ENCODE data around the gene NPBWR2. TPM values are rescaled to one million over a fixed set of nuclear protein-coding genes. Genes with fewer than 3 reads are reported as not detected.

Gene NPBWR2
- total RNA-seq, 1 experiment from 2014 or later, result not detected

DNA sequence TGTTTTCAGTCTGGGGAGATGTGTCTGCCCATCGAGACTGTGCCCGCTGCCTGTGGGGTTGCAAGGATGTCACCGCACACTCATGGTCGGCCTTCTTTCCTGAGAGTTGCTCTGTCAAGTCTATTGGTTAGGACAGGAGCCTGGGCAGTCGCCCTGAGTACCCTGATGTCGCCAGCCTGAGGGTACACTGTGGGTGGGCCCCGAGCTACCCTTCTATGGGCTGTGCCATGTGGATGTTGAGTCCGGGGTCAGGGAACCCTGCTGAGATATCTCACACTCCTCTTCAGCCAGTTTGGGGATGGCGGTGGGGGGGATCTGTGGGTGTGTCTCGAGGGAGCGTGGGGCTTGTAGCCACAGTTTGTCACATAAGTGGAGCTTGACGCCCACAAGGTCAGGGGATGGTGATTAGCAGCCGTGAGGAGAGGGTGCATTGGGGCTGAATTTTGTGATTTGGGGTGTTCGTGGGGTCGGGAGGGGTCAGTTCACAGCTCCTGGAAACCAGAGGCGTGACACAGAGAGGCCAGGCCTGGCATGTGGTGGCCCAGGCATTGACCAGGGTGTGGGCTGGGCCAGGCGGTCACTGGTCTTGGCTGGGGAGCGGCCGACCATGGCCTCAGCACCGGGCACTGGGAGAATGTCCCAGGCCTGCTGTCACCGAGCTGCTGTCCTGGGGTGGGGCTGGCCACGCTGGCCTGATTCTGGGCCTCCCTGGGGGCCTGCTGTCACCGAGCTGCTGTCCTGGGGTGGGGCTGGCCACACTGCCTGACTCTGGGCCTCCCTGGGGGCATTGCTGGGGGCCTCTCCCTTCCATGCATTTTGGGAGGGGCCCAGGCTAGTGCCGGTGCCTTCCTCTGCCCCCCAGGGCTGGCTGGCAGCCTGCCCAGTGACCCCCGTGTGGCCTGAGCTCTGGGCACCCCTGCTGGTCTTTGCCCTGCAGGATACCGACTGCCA lies 1.6 kb upstream of the NPBWR2 start (continued):
- TF ChIP-seq, protein P1, sequence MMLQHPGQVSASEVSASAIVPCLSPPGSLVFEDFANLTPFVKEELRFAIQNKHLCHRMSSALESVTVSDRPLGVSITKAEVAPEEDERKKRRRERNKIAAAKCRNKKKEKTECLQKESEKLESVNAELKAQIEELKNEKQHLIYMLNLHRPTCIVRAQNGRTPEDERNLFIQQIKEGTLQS (IDR thresholded peaks at IDR 0.05), result no peak
- TF ChIP-seq REST (IDR thresholded peaks at IDR 0.05; ENCODE audit: low read depth), result no peak
- TF ChIP-seq CEBPB (IDR thresholded peaks at IDR 0.05; ENCODE audit: low read depth), result no peak
- no peak for TF ChIP-seq POLR2A (IDR thresholded peaks at IDR 0.05; ENCODE audit: borderline replicate concordance, extremely low read depth, insufficient read depth, insufficient read length)
- no peak for TF ChIP-seq ZFX (IDR thresholded peaks at IDR 0.05)
- TF ChIP-seq RAD21 (IDR thresholded peaks at IDR 0.05; ENCODE audit: low read depth), result no peak

DNA sequence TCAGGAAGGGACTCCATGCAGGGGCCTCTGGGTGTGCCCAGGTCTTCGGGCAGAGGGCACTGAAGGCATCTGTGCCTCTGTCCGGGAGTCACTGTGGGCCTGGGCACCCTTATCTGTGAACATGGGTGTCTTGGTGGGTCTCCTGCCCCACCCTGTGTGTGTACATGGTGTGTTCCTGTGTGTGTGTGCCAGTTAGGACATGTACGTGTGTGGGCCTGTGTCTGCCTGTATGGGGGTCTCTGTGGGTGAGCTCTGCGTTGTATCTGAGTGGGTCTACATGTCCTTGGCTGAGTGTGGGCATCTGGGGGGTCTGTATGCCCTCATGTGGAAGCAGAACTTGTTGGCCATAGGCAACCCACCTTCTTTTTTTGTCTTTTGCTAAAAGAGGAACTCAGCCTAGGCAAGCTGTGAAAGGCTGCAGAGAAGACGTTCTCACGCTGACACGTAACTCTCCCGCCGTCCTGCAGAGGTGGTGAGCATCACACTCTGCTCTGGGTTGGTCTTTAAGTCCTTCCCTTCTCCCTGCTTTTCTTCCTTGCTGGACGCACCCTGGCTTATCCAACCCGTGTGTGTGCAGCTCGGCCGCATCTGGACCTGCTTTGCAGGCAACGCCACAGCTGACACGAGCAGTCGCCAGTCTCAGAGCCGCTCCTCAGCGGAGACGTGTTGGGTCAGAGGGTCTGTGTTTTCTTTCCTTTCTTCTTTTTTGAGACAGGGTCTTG lies 532 bp upstream of the NPBWR2 start:
- ATAC-seq (no peak), DNase-seq (ENCODE audit: low read depth, low spot score) (no peak)
- Histone ChIP-seq H4K20me1 (ENCODE audit: insufficient read depth) (no peaks in the 10 kb centered on the region), H3K4me3 (replicated peaks in 1 of 2; ENCODE audit: low read depth in 1 of 2, low read length in 2 of 2) (no peak overlapping the region), H3K79me2 (ENCODE audit: insufficient read depth, low read length) (no peaks in the 10 kb centered on the region), H3K27ac (ENCODE audit: low read depth, low read length) (no peak overlapping the region), H3K27me3 (ENCODE audit: insufficient read depth, low read length) (no peaks in the 10 kb centered on the region), H3K4me2 (ENCODE audit: low read length) (no peak overlapping the region), H3K4me1 (ENCODE audit: control insufficient read depth in 1 of 2, insufficient read depth in 2 of 2, low read length in 2 of 2) (peaks cover 0 to 3% of the 10 kb centered on the region in 2 experiments; a peak in 1 of 4 replicates), H3K36me3 (ENCODE audit: control insufficient read depth in 1 of 2, insufficient read depth in 2 of 2, low read length in 2 of 2) (no peaks in the 10 kb centered on the region), H2AFZ (ENCODE audit: low read depth, low read length, poor library complexity, severe bottlenecking) (no peak overlapping the region), H3K9me2 (ENCODE audit: insufficient read depth) (no peaks in the 10 kb centered on the region), H3K9me3 (ENCODE audit: control insufficient read depth in 1 of 2, insufficient read depth in 1 of 2, low read depth in 1 of 2, low read length in 2 of 2) (no peaks in the 10 kb centered on the region), H3K9ac (ENCODE audit: low read length) (no peak overlapping the region)
- ChIA-PET POLR2A (no interaction called here), RAD21 (ENCODE audit: low non-redundant PET in 1 of 2, low total read pairs in 2 of 2, uncharacterized antibody in 2 of 2, unreplicated experiment in 2 of 2) (no interaction called here), CTCF (interaction anchor here (0.6 kb wide), 1 partner anchor 524 kb away, joined by 3 read pairs; no protein-coding TSS in a partner anchor)
- TF ChIP-seq SIN3A (IDR thresholded peaks at IDR 0.05; ENCODE audit: low read depth) (no peak), TCF7L2 (IDR thresholded peaks at IDR 0.05; ENCODE audit: borderline replicate concordance, extremely low read depth, insufficient read depth, insufficient read length) (no peak), ZFX (IDR thresholded peaks at IDR 0.05) (0 out of 2 replicates have a peak, but pooled peaks have one; percentile 13)
- intact Hi-C loops (cut with micrococcal nuclease), result no loop called here
- no TSS peak for BruUV-seq (replicated peaks)
